Epidermal melanocyte (primary cell): ENCODE data around the gene CETN1.

Experiments
- DNase-seq: peaks from one replicate; pipeline ENCODE4 v3.0.0; 2011; ENCODE audit warnings: low spot score; ENCODE audit not compliant: insufficient read length

Gene CETN1

GRCh38 chr18:622289-622688 lies 42.1 kb downstream of the CETN1 start:
- no peak for DNase-seq

GRCh38 chr18:623761-624620 lies 43.8 kb downstream of the CETN1 start:
- DNase-seq, result no peak

GRCh38 chr18:627231-627630 lies 47.1 kb downstream of the CETN1 start:
- no peak for DNase-seq

- no peak for DNase-seq
Measured at GRCh38 chr18:629269-630150, 49.3 kb downstream of the CETN1 start.

- DNase-seq, result no peak
Measured at GRCh38 chr18:631560-631959, 51.4 kb downstream of the CETN1 start.
